Activated naive CD4-positive, alpha-beta T cell treated with anti-CD3 and anti-CD28 coated beads for 36 hours (primary cell): ENCODE results near the gene ALDH3A2. TPM values are rescaled to one million over a fixed set of nuclear protein-coding genes. Genes with fewer than 3 reads are reported as not detected.

Source experiments
- CTCF ChIA-PET: fragments of 350-600 bp; sonication (Branson Sonifier 250); formaldehyde crosslinking; loops from one replicate; lab custom pipeline; 2021; ENCODE audit warnings: antibody characterized with exemption; lab: Charles Lee
- DNase-seq: peaks from one replicate; pipeline ENCODE4 v3.0.0-alpha.2; 2020
- H3K27ac Mint-ChIP-seq: one replicate; pipeline ENCODE4 v1.8.0; 2021; ENCODE audit warnings: mild to moderate bottlenecking, mixed read lengths
- H3K27me3 Mint-ChIP-seq: one replicate; pipeline ENCODE4 v1.8.0; 2021; ENCODE audit warnings: low read depth, mixed read lengths
- H3K36me3 Mint-ChIP-seq: one replicate; pipeline ENCODE4 v1.8.0; 2021; ENCODE audit warnings: low read depth, mixed read lengths
- H3K4me1 Mint-ChIP-seq: one replicate; pipeline ENCODE4 v1.8.0; 2021; ENCODE audit warnings: low read depth, mixed read lengths
- H3K4me3 Mint-ChIP-seq: one replicate; pipeline ENCODE4 v1.8.0; 2021; ENCODE audit warnings: mild to moderate bottlenecking, moderate library complexity, mixed read lengths
- H3K9me3 Mint-ChIP-seq: one replicate; pipeline ENCODE4 v1.8.0; 2021; ENCODE audit warnings: mixed read lengths
- intact Hi-C: fragments of 100-400 bp; cut with micrococcal nuclease; formaldehyde crosslinking; loops from one replicate; pipeline ENCODE4 v1.15.1; 2023
- total RNA-seq, 2 experiments: library from RNA; stranded (reverse); gene quantifications; one replicate each; pipeline ENCODE4 v1.2.3, GENCODE V29; 2021

The ALDH3A2 gene
- total RNA-seq, 2 experiments from 2014 or later, result 21.0 to 22.3 TPM

DNA sequence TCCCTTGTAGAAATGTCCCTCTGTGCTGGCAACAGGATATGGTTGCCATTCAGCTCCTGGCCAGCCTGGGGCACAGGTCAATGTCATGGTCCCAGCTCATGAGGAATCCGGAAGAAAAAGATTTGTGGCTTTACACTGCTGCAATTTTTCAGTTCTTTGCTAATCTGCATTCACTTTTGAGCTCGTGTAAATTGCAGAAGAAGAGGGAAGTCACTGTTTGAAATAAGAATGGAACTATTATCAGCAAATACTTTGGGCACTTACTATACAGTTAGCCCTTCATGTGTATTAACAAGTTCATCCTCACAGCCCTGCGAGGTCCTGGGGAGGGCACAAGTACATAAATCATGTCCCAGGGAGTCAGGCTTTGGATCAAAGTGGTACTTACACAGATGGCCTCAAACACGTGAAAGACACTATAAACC, 53.7 kb downstream of the ALDH3A2 start:
- H3K4me3 Mint-ChIP-seq, result no peak overlapping the region
- CTCF ChIA-PET, result interaction anchor here (0.6 to 0.8 kb wide), 2 partner anchors 8 to 60 kb away, joined by 3 read pairs; no protein-coding TSS in a partner anchor
- no peaks in the 10 kb centered on the region for H3K9me3 Mint-ChIP-seq
- no peak overlapping the region for H3K27ac Mint-ChIP-seq
- no peaks in the 10 kb centered on the region for H3K36me3 Mint-ChIP-seq
- no peak for DNase-seq
- intact Hi-C loops, result no loop called here
- H3K4me1 Mint-ChIP-seq, result no peaks in the 10 kb centered on the region
- H3K27me3 Mint-ChIP-seq, result no peaks in the 10 kb centered on the region

DNA sequence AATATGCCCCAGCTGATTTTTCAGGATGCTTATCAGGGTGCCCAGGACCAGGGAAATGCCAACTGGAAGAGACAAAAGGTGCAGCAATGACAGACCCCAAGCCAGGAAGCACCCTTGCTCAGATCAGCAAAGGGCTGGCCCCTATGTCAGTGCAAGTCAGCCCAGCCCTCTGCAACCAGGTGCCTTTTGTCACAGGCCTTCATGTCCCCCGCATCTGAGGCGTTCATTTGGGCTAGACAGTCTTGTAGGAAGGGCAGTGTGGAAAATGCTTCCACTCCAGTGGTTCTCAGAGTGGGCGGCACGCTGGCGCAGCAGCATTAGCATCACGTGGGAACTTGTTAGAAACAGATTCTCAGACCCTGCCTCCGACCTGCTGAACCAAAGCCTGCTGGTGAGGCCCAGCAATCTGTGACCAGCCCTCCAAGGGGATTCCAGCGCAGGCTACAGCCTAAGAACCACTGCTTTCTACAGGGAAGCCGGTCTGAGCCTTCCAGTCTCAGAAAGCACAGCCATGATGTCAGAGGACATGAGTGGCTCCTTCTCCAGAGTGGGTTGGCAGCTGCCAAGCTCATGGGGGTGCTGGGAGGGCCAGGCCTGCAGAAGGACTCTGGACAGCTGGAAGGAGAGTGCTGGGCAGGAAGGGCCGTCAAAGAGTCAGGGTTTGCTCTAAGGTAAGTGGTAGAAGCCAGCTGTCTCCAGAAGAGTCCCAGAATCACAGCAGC, 54.7 kb downstream of the ALDH3A2 start:
- no peak for DNase-seq
- H3K4me1 Mint-ChIP-seq, result no peaks in the 10 kb centered on the region
- H3K36me3 Mint-ChIP-seq, result no peaks in the 10 kb centered on the region
- H3K27me3 Mint-ChIP-seq, result no peaks in the 10 kb centered on the region
- no peak overlapping the region for H3K27ac Mint-ChIP-seq
- intact Hi-C loops, result no loop called here
- no peak overlapping the region for H3K4me3 Mint-ChIP-seq
- no peaks in the 10 kb centered on the region for H3K9me3 Mint-ChIP-seq
- CTCF ChIA-PET, result interaction anchor here (0.5 kb wide), 1 partner anchor 51 kb away, joined by 3 read pairs; no protein-coding TSS in a partner anchor

- Mint-ChIP-seq H3K9me3 (no peaks in the 10 kb centered on the region), H3K36me3 (no peaks in the 10 kb centered on the region), H3K27ac (no peak overlapping the region), H3K4me3 (no peak overlapping the region), H3K4me1 (no peaks in the 10 kb centered on the region), H3K27me3 (no peaks in the 10 kb centered on the region)
- no peak for DNase-seq
- CTCF ChIA-PET, result interaction anchor here (0.5 kb wide), 1 partner anchor 51 kb away, joined by 3 read pairs; no protein-coding TSS in a partner anchor
- intact Hi-C loops, result no loop called here
Observed at GRCh38 chr17:19703828-19704613, 55.5 kb downstream of the ALDH3A2 start.

DNA sequence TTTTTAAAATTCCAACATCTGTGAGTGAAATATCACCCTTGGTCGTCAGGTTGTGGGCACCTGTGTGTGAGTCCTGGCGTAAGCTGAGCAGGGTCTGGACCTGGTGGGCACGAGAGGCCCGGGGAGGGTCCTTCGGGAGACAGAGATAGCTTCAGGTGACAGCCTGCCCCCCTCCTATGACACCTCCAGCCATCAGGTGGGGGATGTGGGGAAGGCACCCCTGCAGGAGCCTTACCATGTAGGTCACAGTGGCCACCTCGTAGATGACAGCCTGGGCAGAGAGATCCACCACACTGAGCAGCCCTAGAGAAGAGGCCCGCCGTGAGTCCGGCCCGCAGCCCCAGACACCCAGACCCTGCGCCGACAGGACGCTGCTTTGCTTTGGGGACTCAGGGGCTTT, 56.6 kb downstream of the ALDH3A2 start:
- CTCF ChIA-PET, result no interaction called here
- Mint-ChIP-seq H3K27me3 (no peaks in the 10 kb centered on the region), H3K27ac (no peak overlapping the region), H3K9me3 (no peaks in the 10 kb centered on the region), H3K4me1 (no peaks in the 10 kb centered on the region), H3K4me3 (no peak overlapping the region), H3K36me3 (no peaks in the 10 kb centered on the region)
- no peak for DNase-seq
- intact Hi-C loops, result no loop called here

DNA sequence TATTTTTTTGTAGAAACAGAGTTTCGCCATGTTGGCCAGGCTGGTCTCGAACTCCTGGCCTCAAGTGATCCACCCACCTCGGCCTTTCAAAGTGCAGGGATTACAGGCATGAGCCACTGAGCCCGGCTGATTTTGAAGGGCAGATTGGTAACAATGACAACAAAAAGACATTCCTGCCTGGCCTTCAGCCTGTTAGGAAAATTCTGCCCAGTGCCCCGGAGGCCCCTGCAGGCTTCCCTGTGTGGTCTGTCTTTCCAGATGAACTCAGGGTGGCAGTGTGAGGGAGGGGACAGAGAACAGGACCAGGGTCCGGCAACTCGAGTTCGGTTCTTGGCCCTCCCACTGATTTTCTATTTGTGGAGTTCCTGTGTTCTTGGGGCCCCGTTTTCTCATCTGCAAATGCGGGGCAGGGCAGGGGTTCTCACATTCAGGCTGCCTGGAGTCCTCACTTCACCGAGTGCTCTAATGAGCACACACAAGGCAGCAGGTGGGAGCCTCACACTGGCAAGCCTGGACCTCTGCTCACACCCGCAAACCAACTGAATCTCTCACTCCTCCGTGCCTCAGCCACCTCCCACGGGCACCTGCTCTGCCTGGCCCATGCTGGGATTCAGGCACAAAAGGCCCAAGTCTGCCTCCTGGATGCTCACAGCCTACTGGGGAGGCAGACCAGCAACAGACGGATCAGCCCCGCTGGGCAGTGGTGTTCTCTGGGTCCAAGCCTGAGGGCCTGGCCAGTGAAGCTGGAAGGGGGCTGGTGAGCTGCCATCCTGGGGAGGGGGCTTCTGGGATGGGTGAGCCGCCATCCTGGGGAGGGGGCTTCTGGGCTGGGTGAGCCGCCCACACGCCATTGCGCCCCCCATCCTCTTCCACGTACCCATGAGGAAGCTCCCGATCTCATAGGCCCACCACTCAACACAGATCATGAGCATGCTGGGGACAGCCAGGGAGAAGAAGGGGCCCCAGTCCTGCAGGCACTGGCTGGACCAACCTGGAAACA, 57.5 kb downstream of the ALDH3A2 start:
- no peak for DNase-seq
- CTCF ChIA-PET, result interaction anchor here (1.1 kb wide), 1 partner anchor 94 kb away, joined by 3 read pairs; no protein-coding TSS in a partner anchor

GRCh38 chr17:19706791-19707727, 58.5 kb downstream of the ALDH3A2 start:
- H3K9me3 Mint-ChIP-seq, result no peaks in the 10 kb centered on the region
- no peaks in the 10 kb centered on the region for H3K4me1 Mint-ChIP-seq
- H3K36me3 Mint-ChIP-seq, result no peaks in the 10 kb centered on the region
- H3K27me3 Mint-ChIP-seq, result no peaks in the 10 kb centered on the region
- no peak overlapping the region for H3K27ac Mint-ChIP-seq
- DNase-seq, result no peak
- CTCF ChIA-PET, result interaction anchor here (1.1 kb wide), 1 partner anchor 95 kb away, joined by 3 read pairs; no protein-coding TSS in a partner anchor
- H3K4me3 Mint-ChIP-seq, result no peak overlapping the region
- intact Hi-C loops, result no loop called here

More for the DNA sequence above, 57.5 kb downstream of the ALDH3A2 start:
- H3K27me3 Mint-ChIP-seq, result no peaks in the 10 kb centered on the region
- H3K36me3 Mint-ChIP-seq, result no peaks in the 10 kb centered on the region
- H3K4me1 Mint-ChIP-seq, result no peaks in the 10 kb centered on the region
- no peak overlapping the region for H3K4me3 Mint-ChIP-seq
- intact Hi-C loops, result no loop called here
- H3K9me3 Mint-ChIP-seq, result no peaks in the 10 kb centered on the region
- no peak overlapping the region for H3K27ac Mint-ChIP-seq

- H3K4me1 Mint-ChIP-seq, result no peaks in the 10 kb centered on the region
- CTCF ChIA-PET, result no interaction called here
- DNase-seq, result no peak
- no peak overlapping the region for H3K4me3 Mint-ChIP-seq
- H3K27me3 Mint-ChIP-seq, result no peaks in the 10 kb centered on the region
- no peaks in the 10 kb centered on the region for H3K9me3 Mint-ChIP-seq
- no peak overlapping the region for H3K27ac Mint-ChIP-seq
- H3K36me3 Mint-ChIP-seq, result no peaks in the 10 kb centered on the region
- intact Hi-C loops, result no loop called here
Observed at GRCh38 chr17:19707728-19708221, 59.2 kb downstream of the ALDH3A2 start.

GRCh38 chr17:19708431-19709175, 60.1 kb downstream of the ALDH3A2 start:
- no peaks in the 10 kb centered on the region for H3K4me1 Mint-ChIP-seq
- no peaks in the 10 kb centered on the region for H3K9me3 Mint-ChIP-seq
- H3K36me3 Mint-ChIP-seq, result no peaks in the 10 kb centered on the region
- intact Hi-C loops, result no loop called here
- H3K27me3 Mint-ChIP-seq, result no peaks in the 10 kb centered on the region
- H3K4me3 Mint-ChIP-seq, result no peak overlapping the region
- peak overlapping the region; percentile 18 for H3K27ac Mint-ChIP-seq
- no peak for DNase-seq
- CTCF ChIA-PET, result no interaction called here

DNA sequence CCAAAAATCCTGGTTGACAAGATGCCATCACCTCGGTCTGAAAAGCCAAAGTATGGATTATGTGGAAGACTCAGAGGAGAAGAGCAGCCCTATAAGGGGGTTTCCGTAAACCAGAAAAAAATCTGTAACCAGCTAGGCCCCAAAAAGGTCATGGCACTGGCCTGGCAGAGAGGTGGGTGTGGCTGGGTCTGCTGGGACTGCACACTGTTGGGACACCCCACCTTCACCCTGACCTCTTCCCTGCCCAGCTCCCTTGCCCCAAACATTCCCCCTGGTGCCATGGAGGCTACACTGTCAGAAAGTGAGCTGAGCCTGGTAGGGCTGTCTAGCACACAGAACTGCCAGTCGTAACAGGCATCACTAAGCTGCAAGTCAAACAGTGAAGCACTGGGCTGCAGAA, 61.3 kb downstream of the ALDH3A2 start:
- H3K36me3 Mint-ChIP-seq, result no peaks in the 10 kb centered on the region
- DNase-seq, result no peak
- H3K4me1 Mint-ChIP-seq, result no peaks in the 10 kb centered on the region
- peak overlapping the region; percentile 46 for H3K27ac Mint-ChIP-seq
- H3K27me3 Mint-ChIP-seq, result no peaks in the 10 kb centered on the region
- CTCF ChIA-PET, result interaction anchor here (0.6 to 1.6 kb wide), 5 partner anchors 8 to 47 kb away, joined by 3 to 4 read pairs (median 3); no protein-coding TSS in a partner anchor
- no peaks in the 10 kb centered on the region for H3K9me3 Mint-ChIP-seq
- intact Hi-C loops, result no loop called here
- no peak overlapping the region for H3K4me3 Mint-ChIP-seq

DNA sequence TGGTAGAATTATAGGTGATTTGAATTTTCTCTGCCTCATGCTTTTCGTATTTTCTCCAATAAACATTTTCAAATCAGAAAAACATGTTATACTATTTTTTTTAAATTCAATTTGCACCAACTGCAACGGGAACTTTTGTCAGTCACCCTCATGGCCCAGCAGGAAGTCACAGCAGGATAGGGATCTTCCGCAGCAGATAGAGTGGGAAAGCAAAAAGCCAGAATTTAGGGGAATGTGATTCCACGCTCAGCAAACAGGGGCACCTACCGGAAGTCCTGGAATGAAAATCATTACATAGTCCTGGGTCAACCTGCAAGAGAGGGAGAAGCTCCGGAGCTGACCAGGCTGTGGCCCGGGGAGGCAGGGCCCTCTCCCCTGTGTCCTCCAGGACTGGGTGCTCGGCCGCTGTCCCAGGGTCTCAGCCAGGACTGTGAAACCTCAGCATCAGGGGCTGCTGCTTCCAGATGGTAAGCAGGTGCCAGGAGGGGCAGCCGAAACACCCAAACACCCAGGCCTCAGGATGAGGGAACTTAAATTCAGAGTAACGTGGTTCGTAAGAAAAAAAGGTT, 64.0 kb downstream of the ALDH3A2 start:
- Mint-ChIP-seq H3K9me3 (no peaks in the 10 kb centered on the region), H3K4me1 (no peaks in the 10 kb centered on the region), H3K4me3 (no peak overlapping the region), H3K27ac (no peak overlapping the region), H3K36me3 (no peaks in the 10 kb centered on the region), H3K27me3 (no peaks in the 10 kb centered on the region)
- no peak for DNase-seq
- CTCF ChIA-PET, result no interaction called here
- intact Hi-C loops, result no loop called here
